HG03280 (cell line): Measurements from ENCODE around the gene KDM4B.

ENCODE experiments used
- ATAC-seq: cut with Tn5 transposase; IDR thresholded peaks from one replicate; pipeline ENCODE4 v1.9.1; 2021; ENCODE audit warnings: mild to moderate bottlenecking, moderate library complexity; ENCODE audit not compliant: unreplicated experiment

The KDM4B gene

DNA sequence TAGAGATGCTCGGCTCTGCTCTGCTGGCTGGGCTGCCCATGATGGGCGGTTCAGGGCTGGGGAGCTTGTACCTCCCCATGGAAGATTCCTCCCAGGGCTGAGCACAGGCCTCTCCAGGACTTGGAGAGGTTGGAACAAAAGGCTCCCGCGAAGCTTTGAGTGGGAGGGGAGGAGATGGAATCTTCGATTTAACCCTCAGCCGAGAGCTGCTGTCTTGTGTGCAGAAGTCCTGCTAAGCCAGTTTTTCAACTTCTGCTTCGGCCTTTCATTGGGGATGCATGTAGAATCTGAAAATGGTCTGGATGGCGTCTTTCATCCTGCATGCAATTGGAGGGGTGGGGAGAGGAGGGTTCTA lies 163.3 kb downstream of the KDM4B start:
- ATAC-seq, result no peak

- no peak for ATAC-seq
These were observed 164.1 kb downstream of the KDM4B start for GRCh38 chr19:5132698-5133651.

DNA sequence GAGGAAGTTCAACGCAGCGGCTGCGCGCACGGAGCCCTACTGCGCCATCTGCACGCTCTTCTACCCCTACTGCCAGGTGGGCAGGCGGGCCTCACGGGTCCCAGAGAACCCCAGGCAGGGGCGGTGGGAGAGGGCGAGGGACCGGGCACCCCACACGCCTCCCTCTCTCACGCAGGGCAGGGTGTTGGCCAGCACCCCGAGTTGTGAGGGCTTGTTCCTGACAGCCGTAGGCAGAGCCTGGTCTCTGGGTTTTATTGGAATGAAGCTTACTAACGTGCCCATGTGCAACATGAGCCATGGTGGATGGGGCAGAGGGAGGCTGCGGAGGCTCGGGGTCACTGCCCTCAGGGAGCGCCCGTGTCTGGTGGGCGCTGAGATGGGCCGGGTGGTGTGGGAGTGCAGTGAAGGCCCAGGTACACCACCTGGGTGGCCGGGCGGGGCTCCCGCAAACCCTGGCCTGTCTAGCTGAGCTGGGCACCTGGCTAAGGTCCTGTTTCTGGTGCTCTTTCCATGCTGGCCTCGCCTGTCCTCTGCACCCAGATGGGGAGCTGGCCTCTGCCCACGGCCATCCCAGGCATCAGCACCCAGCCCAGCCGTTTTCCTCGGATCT lies 165.2 kb downstream of the KDM4B start:
- ATAC-seq, result no peak

DNA sequence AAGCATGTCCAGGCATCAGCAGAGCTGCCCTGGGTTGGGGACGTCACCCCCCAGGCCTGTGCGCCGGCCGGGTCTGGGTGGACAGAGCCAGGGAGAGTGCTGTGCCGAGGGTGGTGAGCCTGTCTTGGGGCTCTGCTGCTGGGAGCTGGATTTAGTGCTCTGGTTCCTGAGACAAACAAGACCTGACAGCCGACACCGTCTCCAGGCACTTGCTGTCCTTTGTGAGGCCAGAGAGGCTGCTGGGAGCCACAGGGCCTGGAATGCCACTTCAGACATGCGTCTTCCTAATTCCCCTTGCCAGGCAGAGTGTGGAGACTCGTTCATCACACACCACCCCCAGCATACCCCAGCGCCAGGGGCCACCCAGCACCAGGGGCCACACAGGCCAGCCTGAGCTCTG lies 165.8 kb downstream of the KDM4B start:
- no peak for ATAC-seq

DNA sequence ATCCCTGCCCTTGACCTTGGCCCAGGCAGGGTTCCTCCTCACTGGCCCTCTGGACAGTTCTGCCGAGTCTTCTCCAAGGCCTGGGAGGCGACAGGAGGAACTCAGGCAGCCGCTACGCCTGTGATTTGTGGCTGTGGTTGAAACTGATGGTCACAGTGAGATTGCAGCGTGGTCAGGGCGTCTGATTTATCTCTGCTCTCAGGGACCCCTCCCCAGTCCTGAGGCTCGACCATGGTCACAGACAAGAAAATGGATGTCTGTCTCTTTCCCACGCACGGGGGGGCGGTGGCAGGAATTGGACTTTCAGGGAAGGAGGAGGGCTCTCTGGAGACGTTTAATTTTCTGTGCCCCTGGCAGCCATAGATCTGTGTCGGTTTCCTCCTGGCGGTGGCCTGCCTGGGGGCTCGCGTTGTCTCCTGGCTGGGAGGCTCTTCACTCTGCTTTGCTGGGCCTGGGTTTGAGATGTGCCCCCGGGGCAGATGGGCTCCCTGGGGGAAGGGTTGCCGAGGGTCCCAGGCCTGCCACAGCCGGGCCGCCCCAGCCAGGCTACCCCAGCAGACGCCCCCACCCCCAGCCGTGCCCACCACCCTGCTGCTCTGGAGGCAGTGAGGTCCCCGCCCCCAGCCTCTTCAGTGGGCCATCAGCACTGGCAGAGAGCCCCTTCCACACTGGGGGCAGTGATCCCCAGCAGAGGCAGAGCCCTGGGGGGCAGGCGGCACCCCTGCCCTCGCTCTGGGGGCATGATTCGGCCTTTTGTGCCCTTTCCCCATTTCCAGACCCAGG lies 167.4 kb downstream of the KDM4B start:
- no peak for ATAC-seq

GRCh38 chr19:5137114-5137513 lies 168.2 kb downstream of the KDM4B start:
- ATAC-seq, result no peak

DNA sequence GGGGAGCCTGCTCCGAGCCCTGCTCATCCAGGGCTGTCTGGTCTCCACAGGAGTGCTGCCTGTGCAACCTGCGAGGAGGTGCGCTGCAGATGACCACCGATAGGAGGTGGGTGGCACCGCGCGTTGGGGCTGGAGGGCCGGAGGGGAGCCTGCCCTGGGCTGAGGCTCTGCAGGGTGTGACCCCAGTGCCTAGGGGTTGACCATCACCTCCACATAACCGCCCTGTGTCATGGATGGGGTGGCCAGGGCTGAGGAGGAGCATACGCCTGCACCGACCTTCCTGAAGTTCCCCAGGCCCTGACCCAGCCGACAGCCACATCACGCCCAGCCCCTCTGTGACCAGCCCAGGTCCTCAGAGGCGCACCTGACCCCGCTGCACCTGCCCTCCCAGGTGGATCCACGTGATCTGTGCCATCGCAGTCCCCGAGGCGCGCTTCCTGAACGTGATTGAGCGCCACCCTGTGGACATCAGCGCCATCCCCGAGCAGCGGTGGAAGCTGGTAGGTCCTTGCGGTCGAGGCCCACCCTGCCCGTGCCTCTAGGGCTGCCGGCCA lies 168.7 kb downstream of the KDM4B start:
- ATAC-seq, result no peak

DNA sequence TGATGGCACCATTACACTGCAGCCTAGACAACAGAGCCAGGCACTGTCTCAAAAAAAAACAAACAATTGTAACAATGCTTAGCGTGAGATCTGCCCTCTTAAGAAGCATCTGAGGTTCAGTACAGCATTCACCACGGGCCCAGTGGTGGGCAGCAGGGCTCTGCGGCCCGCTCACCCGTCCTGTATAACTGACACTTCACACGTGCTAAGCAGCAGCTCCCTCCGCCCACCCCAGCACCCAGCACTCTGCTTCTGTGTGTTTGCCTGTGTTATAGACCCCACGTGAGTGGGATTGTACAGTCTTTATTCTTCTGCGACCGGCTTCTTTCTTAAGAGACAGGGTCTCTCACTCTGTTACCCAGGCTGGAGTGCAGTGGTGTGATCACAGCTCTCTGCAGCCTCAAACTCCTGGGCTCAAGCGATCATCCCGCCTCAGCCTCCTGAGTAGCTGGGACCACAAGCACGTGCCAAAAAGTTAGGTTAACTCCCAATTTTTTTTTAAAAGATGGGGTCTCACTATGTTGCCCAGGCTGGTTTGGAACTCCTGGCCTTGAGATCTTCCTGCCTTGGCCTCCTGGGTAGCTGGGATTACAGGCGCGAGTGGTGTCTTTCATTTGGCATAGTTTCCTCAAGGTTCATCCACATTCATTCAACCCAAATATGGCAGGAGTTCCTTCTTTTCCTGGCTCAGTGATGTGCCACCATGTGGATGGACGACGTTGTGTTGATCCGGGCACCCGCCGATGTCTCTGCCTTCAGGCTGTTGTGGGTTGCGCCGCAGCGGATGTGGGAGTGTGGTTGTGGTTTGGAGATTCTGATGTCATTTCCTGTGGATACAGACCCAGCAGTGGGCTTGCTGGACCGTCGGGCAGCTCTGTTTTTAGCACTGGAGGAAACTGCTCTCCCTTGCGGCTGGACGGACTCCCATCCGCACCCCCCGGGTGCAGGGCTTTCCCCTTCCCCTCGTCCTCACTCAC lies 170.0 kb downstream of the KDM4B start:
- peak; percentile 52 for ATAC-seq

DNA sequence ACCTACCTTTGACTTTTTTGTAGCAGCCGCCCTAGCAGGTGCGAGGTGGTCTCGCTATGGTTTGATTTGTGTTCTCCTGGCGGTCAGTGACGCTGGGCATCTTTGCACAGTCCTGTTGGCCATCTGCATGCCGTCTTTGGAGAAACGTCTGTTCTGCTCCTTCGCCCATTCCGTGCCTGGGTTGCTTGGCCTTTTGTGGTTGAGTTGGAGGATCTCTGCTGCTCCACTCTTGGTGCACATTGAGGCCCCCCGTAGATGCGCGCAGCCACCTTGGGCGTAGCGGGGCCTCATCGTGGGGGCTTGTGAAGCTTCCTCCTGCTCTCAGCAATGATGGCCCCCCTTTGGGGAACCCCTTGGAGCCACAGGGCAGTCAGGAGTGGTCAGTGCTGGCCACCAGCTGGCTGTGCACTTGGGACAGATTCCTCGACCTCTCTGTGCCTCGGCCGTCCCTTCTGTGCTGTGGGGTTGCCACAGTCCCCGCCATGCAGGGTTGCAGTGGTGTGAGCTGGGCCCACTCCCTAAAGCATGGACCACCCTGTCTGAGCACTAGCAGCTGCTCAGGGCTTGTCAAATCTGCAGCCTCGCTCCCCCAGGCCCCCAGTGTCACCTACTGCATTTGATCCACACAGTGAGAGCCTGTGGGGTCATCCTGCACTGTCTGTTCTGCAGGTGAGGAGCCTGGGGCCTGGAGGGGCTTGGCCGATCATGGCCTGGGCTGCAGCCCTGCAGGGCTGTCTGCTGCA lies 170.8 kb downstream of the KDM4B start:
- no peak for ATAC-seq

DNA sequence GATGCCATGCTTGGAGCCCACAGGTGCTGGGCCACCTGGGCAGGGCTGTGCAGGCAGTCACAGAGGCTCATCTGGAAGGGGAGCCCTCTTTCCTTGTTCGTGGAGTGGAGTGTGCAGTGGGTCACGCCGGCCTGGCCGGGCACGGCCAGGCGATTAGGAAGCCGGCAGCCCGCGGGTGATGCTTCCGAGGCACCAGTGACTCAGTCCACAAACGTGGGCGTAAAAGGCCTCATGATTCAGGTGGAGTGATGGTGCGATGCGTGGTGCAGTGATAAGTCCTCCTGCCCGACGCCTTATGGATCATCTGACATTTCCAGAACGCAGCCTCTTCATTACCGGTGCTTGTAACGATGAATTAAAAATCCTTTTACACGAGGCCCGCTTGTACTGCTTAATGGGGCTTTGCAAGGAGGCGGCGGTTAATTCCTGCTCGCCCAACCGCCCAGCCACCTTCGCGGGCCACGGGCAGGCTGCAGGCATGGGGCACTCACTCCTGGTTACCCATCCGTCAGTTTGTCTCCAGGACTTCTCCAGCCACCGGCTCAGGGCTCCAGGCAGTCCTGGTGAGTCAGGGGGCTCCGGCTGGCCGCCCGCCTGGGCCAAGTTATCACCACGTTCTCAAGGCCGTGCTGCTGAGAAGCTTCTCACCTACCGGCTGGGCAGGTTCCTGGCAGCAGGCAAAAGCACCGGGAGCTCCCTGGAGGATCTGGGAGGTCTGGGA lies 172.4 kb downstream of the KDM4B start:
- ATAC-seq, result no peak

GRCh38 chr19:5141850-5142724 lies 173.2 kb downstream of the KDM4B start:
- no peak for ATAC-seq

DNA sequence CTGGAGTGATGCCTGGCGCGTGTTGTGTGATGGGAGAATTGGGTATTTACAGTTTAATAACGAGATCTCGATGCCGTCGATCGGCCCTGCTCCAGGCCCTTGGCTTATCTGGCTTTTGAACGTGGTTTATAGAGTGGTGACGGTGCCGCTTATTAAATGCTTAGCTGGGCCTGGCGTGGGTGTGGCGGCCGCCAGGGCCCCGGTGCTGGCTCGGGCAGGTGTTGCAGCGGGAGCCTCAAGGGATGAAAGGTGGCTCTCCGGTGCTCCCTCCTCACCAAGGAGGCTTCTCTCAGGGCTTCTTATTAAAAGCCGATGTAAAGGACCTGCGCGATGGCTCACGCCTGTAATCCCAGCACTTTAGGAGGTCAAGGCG lies 173.8 kb downstream of the KDM4B start:
- ATAC-seq, result no peak

DNA sequence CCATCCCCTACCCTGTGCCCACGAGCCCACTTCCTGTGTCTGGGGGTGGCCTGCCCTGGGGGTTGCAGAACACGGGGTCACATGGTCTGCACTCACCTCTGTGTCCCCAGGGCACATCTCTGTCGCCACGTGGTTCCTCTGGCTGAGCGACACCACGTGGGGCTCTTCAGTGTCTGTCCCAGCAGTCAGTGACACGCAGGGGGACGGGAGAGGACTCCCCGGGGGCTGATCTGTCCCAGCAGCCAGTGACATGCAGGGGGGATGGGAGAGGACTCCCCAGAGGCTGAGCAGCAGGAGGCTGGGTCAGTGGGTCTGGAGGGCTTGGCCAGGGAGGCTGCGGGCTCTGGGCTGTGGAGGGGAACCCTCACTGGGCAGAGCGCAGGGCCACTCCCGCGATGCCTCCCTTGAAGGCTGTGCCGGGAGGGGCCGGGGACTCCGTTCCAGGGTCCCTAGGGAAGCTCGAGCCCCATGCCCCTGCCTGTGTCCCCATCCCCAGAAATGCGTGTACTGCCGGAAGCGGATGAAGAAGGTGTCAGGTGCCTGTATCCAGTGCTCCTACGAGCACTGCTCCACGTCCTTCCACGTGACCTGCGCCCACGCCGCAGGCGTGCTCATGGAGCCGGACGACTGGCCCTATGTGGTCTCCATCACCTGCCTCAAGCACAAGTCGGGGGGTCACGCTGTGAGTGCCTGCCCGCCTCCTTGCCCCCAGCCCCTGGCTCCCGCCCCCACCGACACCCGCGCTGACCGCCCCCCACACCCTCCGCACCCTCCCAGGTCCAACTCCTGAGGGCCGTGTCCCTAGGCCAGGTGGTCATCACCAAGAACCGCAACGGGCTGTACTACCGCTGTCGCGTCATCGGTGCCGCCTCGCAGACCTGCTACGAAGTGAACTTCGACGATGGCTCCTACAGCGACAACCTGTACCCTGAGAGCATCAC lies 174.8 kb downstream of the KDM4B start:
- no peak for ATAC-seq

DNA sequence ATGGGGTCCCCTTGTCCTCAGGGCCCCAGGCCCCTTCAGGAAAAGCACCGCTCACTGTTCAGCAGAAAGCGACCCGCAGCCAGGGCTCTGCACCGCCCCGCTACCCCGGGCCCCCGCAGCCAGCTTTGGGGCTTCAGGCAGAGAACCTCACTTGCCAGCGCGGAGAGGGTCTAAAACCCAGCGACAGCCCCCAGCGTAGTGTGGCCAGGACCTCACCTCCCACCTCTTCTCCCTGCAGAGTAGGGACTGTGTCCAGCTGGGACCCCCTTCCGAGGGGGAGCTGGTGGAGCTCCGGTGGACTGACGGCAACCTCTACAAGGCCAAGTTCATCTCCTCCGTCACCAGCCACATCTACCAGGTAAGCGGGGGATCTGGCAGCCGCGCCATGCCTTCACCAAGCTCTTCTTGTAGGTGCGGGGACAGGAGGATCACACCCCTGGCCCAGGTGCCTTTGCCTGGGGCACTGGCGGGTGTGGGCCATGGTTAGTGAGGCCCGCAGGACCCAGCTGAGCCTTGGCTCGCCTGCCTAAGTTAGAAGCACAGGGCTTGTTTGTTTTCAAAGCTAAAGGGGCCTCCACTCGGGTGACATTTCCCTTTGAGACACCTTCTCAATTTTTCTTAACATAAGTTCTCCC lies 175.7 kb downstream of the KDM4B start:
- no peak for ATAC-seq

DNA sequence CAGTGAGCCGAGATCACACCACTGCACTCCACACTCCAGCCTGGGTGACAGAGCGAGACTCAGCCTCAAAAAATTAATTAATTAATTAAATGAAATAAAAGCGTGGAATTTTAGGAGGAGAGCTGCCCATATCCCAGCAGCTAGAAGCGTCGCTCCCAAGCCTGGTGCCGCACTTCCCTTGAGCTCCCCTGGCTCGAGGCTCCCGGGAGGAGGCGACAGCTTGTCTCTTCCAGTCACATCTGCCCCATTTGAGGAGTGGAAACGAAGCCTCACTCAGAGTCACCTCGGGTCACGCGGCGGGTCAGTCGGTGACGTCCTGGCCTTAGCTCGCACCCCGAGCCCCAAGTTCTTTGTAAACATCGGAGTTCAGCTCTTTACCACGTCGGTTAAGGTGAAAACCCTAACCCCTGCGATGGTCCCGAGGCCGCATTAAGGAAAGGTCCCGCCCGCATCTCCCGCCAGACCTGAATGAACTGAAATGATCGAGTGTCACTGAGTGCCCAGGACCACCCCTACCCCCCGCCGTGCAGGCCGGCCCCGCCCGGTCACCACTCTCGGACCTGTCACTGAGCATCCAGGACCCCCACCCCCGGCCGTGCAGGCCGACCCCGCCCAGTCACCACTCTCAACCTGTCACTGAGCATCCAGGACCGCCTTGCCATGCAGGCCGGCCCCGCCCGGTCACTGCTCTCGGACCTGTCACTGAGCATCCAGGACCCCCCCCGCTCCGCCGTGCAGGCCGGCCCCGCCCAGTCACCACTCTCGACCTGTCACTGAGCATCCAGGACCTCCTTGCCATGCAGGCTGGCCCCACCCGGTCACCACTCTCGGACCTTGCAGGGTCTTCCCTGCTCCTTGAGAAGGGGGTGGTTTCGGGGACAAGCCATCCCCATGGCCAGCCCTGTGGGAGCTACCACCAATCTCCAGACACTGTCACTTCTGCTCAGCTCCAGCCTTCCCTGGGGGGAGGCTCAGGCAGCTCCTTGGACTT lies 176.9 kb downstream of the KDM4B start:
- no peak for ATAC-seq
